SHP77 treated with DMSO at 0.1 percent for 48 hours (cell line): Measurements from ENCODE around the gene TLE5.
"Not testable (repeated sequence)": the region's sequence is repeated elsewhere in the genome, so short reads cannot be mapped to it uniquely, and the experiment has no call there.

Source experiments
- DNase-seq: peaks from one replicate; lab custom pipeline; 2025; lab: John Stamatoyannopoulos, UW

Gene TLE5

GRCh38 chr19:3025549-3025886 lies 36.8 kb downstream of the TLE5 start:
- no peak for DNase-seq

GRCh38 chr19:3024870-3025548 lies 37.3 kb downstream of the TLE5 start:
- no peak for DNase-seq

- DNase-seq, result no peak
These were observed 37.8 kb downstream of the TLE5 start for GRCh38 chr19:3024509-3024869.

GRCh38 chr19:3020321-3020960 lies 41.9 kb downstream of the TLE5 start:
- DNase-seq, result no peak

- no peak for DNase-seq
These were observed 43.0 kb downstream of the TLE5 start for GRCh38 chr19:3019211-3019854.

GRCh38 chr19:3017923-3018322 lies 44.4 kb downstream of the TLE5 start:
- no peak for DNase-seq

GRCh38 chr19:3015126-3016057 lies 46.9 kb downstream of the TLE5 start:
- DNase-seq, result no peak

GRCh38 chr19:3014135-3014534 lies 48.2 kb downstream of the TLE5 start:
- no peak for DNase-seq

- DNase-seq, result no peak
These were observed 49.0 kb downstream of the TLE5 start for GRCh38 chr19:3013263-3013725.

- no peak for DNase-seq
These were observed 49.6 kb downstream of the TLE5 start for GRCh38 chr19:3012621-3013262.

GRCh38 chr19:3012059-3012458 lies 50.2 kb downstream of the TLE5 start:
- not testable (repeated sequence) for DNase-seq

- no peak for DNase-seq
These were observed 51.4 kb downstream of the TLE5 start for GRCh38 chr19:3010871-3011270.

- DNase-seq, result no peak
These were observed 53.3 kb downstream of the TLE5 start for GRCh38 chr19:3008994-3009393.

GRCh38 chr19:3007975-3008374 lies 54.3 kb downstream of the TLE5 start:
- DNase-seq, result no peak

- no peak for DNase-seq
These were observed 56.1 kb downstream of the TLE5 start for GRCh38 chr19:3006075-3006767.

GRCh38 chr19:3005345-3005744 lies 57.0 kb downstream of the TLE5 start:
- DNase-seq, result no peak

- DNase-seq, result no peak
These were observed 57.8 kb downstream of the TLE5 start for GRCh38 chr19:3004522-3004921.

- no peak for DNase-seq
These were observed 59.2 kb downstream of the TLE5 start for GRCh38 chr19:3003046-3003445.
